GM06990 (cell line): ENCODE measurements around the gene ATP6V0C.

ENCODE experiments used
- DNase-seq: peaks from one replicate; pipeline ENCODE4 v3.0.0-alpha.2; 2011; ENCODE audit not compliant: insufficient read length; ENCODE audit errors: extremely low read depth
- H3K27me3 ChIP-seq: replicated peaks from 2 replicates; pipeline ENCODE4 v1.6.0; 2011; ENCODE audit warnings: low read length; ENCODE audit not compliant: control insufficient read depth, insufficient read depth
- H3K36me3 ChIP-seq: 2 replicates; pipeline ENCODE4 v1.5.1; 2011; ENCODE audit warnings: low read length; ENCODE audit not compliant: control insufficient read depth, insufficient read depth
- H3K4me3 ChIP-seq: replicated peaks from 2 replicates; pipeline ENCODE4 v1.5.1; 2011; ENCODE audit warnings: low read depth, mild to moderate bottlenecking, control low read depth, low read length
- CTCF ChIP-seq: IDR thresholded peaks from 2 replicates; pipeline ENCODE4 v1.5.1; 2011; ENCODE audit warnings: low read length, control low read depth, mild to moderate bottlenecking, inconsistent platforms; ENCODE audit not compliant: insufficient read depth, poor library complexity, severe bottlenecking

ATP6V0C gene

GRCh38 chr16:2520097-2520783, 6.5 kb downstream of the ATP6V0C start, which contains the start of gene AMDHD2:
TSS of gene AMDHD2 (plus strand) at chr16:2520371. CDS start at chr16:2520459, 88 bp downstream.
- no peak for TF ChIP-seq CTCF
- H3K4me3 ChIP-seq, result peak within 1 kb of the TSS; percentile 76
- peak; percentile 88 for DNase-seq
- no peaks in the 10 kb centered on the region for H3K27me3 ChIP-seq
- peaks cover 19% of the 10 kb centered on the region for H3K36me3 ChIP-seq

DNA sequence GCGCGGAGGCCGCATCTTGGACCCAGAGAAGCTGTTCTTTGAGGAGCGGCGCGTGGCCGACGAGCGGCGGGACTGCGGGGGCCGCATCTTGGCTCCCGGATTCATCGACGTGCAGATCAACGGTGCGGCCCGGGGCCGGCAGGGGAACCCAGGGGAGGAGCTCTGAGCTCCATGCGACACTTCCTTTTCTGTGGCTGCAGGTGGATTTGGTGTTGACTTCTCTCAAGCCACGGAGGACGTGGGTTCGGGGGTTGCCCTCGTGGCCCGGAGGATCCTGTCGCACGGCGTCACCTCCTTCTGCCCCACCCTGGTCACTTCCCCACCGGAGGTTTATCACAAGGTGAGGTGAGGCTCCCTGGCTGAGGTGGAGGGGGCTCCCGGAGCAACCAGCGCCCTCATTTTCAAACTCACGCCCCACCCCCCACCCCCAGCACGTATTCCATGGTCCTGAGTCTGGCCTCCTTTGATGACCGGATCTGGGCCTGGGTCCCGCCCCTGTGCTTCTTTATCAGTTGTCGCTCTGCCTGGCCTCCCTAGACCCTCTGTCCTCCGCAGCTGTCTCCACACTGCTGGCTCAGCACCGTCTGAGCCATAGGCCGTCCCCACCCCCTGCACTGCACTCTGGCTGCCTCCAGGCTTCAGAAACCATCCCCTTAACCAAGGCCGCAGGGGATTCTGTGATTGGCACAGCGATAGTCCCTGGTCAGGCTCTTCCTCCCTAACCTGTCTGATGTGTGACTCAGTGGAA, 7.2 kb downstream of the ATP6V0C start:
- DNase-seq, result peak; percentile 72
- peaks cover 19% of the 10 kb centered on the region for H3K36me3 ChIP-seq
- peak overlapping the region; percentile 76 for H3K4me3 ChIP-seq
- TF ChIP-seq CTCF, result no peak
- H3K27me3 ChIP-seq, result no peaks in the 10 kb centered on the region

GRCh38 chr16:2523801-2524231, 10.1 kb downstream of the ATP6V0C start:
- no peak for DNase-seq
- no peak for TF ChIP-seq CTCF
- Histone ChIP-seq H3K36me3 (peaks cover 28% of the 10 kb centered on the region), H3K4me3 (no peak overlapping the region), H3K27me3 (no peaks in the 10 kb centered on the region)

- no peak for TF ChIP-seq CTCF
- H3K4me3 ChIP-seq, result no peak overlapping the region
- DNase-seq, result no peak
Measured at GRCh38 chr16:2524339-2524938, 10.7 kb downstream of the ATP6V0C start.

DNA sequence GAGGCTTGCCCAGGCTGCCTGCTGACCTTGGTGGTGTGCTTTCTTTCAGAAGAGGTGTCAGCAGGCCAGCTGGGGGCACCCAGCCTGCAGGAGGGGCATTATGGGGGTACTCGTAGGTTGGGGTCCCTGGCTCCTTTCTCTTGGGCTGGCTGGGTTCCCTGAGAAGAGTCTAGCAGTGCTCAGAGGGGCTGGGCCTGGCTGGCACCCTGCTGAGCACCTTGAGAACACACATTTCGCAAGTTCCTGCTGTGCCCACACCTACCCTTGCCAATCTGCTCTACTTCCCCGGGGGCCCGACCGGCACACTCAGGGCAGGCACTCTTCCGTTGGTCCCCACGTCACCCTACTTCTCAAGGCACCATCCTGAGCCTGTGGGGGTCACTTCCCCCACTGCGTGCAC, 12.4 kb downstream of the ATP6V0C start:
- no peaks in the 10 kb centered on the region for H3K27me3 ChIP-seq
- H3K4me3 ChIP-seq, result no peak overlapping the region
- peaks cover 31% of the 10 kb centered on the region for H3K36me3 ChIP-seq
- no peak for DNase-seq
- TF ChIP-seq CTCF, result no peak

More at GRCh38 chr16:2524339-2524938, 10.7 kb downstream of the ATP6V0C start:
- peaks cover 29% of the 10 kb centered on the region for H3K36me3 ChIP-seq
- no peaks in the 10 kb centered on the region for H3K27me3 ChIP-seq
